MCF 10A (cell line): ENCODE data around the gene SMIM44. TPM values are rescaled to one million over a fixed set of nuclear protein-coding genes. Genes with fewer than 3 reads are reported as not detected.

Source experiments
- BruUV-seq: library from RNA; stranded (reverse); fragments of 400-500 nt; replicated peaks from 2 replicates; lab custom pipeline; 2021; lab: Mats Ljungman, UMichigan
- CTCF ChIA-PET: fragments of 300-600 bp; sonication (Branson Sonifier 250); formaldehyde crosslinking; extraction: SDS; loops from one replicate; lab custom pipeline; 2021; ENCODE audit warnings: antibody characterized with exemption, inconsistent platforms; lab: Yijun Ruan, JAX
- POLR2A ChIA-PET: fragments of 300-600, 350-650 bp; sonication (Branson Sonifier 250); formaldehyde crosslinking; extraction: SDS; loops from one replicate; lab custom pipeline; 2020; ENCODE audit warnings: antibody characterized with exemption, inconsistent platforms; lab: Yijun Ruan, JAX
- DNase-seq: peaks from one replicate; pipeline ENCODE4 v3.0.0-alpha.2; 2018; ENCODE audit not compliant: unreplicated experiment
- H3K27ac Mint-ChIP-seq: one replicate; pipeline ENCODE4 v1.8.0; 2022; ENCODE audit warnings: mild to moderate bottlenecking, low read depth, mixed read lengths; ENCODE audit not compliant: unreplicated experiment
- H3K27me3 Mint-ChIP-seq: one replicate; pipeline ENCODE4 v1.8.0; 2022; ENCODE audit warnings: mixed read lengths; ENCODE audit not compliant: insufficient read depth, unreplicated experiment
- H3K36me3 Mint-ChIP-seq: one replicate; pipeline ENCODE4 v1.8.0; 2022; ENCODE audit warnings: mild to moderate bottlenecking, moderate library complexity, mixed read lengths; ENCODE audit not compliant: insufficient read depth, unreplicated experiment
- H3K4me1 Mint-ChIP-seq: one replicate; pipeline ENCODE4 v1.8.0; 2022; ENCODE audit warnings: mixed read lengths; ENCODE audit not compliant: insufficient read depth, unreplicated experiment
- H3K4me3 Mint-ChIP-seq: one replicate; pipeline ENCODE4 v1.8.0; 2022; ENCODE audit warnings: mild to moderate bottlenecking, moderate library complexity, mixed read lengths; ENCODE audit not compliant: unreplicated experiment
- H3K9me3 Mint-ChIP-seq: one replicate; pipeline ENCODE4 v1.8.0; 2022; ENCODE audit warnings: mixed read lengths; ENCODE audit not compliant: unreplicated experiment
- intact Hi-C: fragments of 100-400 bp; cut with micrococcal nuclease; formaldehyde crosslinking; loops from 2 replicates; pipeline ENCODE4 v1.14.1; 2022
- total RNA-seq: library from RNA; stranded (reverse); gene quantifications from 2 replicates; pipeline ENCODE4 v1.2.3, GENCODE V29; 2022
- TF ChIP-seq, protein P1 (sequence below): fragments of 200-600 bp; IDR thresholded peaks from one replicate; pipeline ENCODE4 v1.8.0; 2022; ENCODE audit warnings: antibody characterized with exemption, mild to moderate bottlenecking; ENCODE audit not compliant: unreplicated experiment

SMIM44 gene
- total RNA-seq, 1 experiment from 2014 or later, result not detected

DNA sequence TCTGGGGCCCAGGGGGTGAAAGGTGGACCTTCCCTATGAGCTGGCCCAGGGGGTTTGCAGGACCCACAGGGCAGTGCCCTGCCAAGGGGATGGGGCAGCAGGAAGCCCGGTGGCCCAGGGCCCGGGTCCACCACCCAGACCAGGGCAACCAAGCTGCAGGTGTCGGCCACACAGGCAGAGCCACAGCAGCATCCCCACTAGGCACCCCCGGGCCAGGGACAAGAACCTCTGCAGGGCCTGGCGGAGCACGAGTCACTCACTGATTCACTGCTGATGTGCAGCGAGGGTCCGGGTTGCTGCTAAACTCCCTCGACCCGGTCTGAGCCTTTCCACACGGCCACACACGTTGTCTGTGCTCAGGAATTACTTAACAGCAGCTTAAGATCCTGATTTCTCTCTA, 31.7 kb upstream of the SMIM44 start:
- TF ChIP-seq, protein P1, sequence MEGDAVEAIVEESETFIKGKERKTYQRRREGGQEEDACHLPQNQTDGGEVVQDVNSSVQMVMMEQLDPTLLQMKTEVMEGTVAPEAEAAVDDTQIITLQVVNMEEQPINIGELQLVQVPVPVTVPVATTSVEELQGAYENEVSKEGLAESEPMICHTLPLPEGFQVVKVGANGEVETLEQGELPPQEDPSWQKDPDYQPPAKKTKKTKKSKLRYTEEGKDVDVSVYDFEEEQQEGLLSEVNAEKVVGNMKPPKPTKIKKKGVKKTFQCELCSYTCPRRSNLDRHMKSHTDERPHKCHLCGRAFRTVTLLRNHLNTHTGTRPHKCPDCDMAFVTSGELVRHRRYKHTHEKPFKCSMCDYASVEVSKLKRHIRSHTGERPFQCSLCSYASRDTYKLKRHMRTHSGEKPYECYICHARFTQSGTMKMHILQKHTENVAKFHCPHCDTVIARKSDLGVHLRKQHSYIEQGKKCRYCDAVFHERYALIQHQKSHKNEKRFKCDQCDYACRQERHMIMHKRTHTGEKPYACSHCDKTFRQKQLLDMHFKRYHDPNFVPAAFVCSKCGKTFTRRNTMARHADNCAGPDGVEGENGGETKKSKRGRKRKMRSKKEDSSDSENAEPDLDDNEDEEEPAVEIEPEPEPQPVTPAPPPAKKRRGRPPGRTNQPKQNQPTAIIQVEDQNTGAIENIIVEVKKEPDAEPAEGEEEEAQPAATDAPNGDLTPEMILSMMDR, result no peak
- intact Hi-C loops, result no loop called here
- DNase-seq, result no peak
- Mint-ChIP-seq H3K9me3 (no peaks in the 10 kb centered on the region), H3K27me3 (no peaks in the 10 kb centered on the region), H3K4me1 (peaks cover 3% of the 10 kb centered on the region), H3K27ac (no peak overlapping the region), H3K4me3 (no peak overlapping the region), H3K36me3 (peaks cover 8% of the 10 kb centered on the region)
- POLR2A ChIA-PET, result interaction anchor here (0.8 to 1.0 kb wide), 2 partner anchors 27 to 441 kb away, joined by 3 read pairs; no protein-coding TSS in a partner anchor
- CTCF ChIA-PET, result no interaction called here
- BruUV-seq, result no TSS peak

DNA sequence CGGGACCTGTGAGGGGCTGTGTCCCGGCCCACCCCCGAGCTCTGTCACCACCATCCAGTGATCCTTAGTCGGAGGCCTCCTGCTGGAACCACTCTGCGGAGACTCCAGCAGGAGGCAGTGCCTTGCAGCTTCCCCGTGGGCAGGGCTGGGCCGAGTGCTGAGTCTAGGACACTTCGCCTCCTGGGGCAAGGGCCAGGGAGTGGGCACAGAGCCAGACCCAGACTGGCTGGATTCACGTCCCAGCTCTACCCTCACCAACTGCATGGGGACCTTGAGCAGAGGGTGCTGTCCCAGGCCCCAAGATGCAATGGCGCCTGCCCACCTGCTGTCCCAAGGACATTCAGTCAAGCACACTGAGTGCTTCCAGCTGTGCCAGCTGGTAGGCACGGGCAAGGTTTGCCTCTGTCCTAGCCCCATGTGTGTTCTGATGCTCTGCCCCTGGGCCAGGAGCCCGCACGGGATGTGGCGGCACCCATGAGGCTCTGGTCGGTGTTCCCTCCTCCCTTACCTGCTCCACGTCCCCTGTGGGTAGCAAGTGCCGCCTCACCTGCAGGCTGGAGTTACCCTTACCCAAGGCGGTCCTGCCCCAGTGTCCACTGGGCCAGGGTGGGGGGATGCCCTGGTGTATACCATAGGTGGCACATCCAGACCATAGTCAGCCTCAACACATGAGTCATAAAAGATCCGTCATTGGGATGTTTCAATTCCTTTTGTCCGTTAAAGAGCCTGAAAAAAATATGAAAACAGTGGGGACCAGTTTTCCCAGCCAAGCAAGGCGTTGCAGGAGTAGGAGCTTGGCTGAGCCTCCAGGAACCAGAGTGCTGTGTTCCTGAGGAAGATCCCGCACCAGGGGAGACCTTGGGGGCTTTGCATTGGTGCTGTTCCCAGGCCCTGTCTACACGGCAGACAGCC, 30.2 kb upstream of the SMIM44 start:
- no peak overlapping the region for H3K27ac Mint-ChIP-seq
- BruUV-seq, result no TSS peak
- TF ChIP-seq, protein P1, result no peak
- intact Hi-C loops, result no loop called here
- ChIA-PET CTCF (interaction anchor here (0.6 kb wide), 2 partner anchors 242 to 1191 kb away, joined by 3 read pairs; no protein-coding TSS in a partner anchor), POLR2A (no interaction called here)
- peaks cover 8% of the 10 kb centered on the region for H3K36me3 Mint-ChIP-seq
- no peaks in the 10 kb centered on the region for H3K27me3 Mint-ChIP-seq
- no peaks in the 10 kb centered on the region for H3K9me3 Mint-ChIP-seq
- H3K4me1 Mint-ChIP-seq, result peaks cover 14% of the 10 kb centered on the region
- no peak for DNase-seq
- no peak overlapping the region for H3K4me3 Mint-ChIP-seq

DNA sequence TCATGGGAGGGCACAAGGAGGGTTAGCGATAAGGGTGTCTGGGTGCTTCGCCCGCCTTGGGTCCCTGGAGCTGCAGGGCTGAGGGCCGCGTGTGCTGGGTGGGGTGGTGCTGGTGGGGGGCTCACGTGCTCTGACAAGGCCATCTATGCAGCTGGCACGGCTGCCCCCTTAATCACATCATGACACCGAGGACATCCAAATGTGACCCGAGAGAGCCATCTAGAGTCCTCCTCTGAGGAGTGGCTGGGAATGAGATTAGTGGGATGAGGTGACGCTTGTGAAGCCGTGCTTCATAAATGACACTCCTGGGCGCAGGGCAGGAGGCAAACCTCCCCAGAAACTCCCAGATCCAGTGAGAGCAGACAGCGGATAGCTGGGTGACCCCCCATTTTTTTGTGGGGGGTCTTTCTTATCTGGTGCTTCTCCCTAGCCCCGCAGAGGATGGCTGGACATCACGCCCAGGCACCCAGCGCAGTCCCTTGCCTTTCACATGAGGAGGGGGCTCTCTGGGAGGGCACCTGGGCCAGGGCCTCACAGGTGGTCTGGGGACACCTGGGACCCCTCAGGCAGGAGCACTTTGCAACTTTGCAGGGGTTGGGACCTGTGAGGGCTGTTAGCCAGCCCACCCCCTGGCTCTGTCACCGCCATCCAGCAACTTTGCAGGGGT, 29.5 kb upstream of the SMIM44 start:
- no peak overlapping the region for H3K27ac Mint-ChIP-seq
- TF ChIP-seq, protein P1, result no peak
- ChIA-PET POLR2A (no interaction called here), CTCF (interaction anchor here (0.6 kb wide), 1 partner anchor 1191 kb away, joined by 3 read pairs; no protein-coding TSS in a partner anchor)
- H3K9me3 Mint-ChIP-seq, result no peaks in the 10 kb centered on the region
- no peaks in the 10 kb centered on the region for H3K27me3 Mint-ChIP-seq
- H3K4me3 Mint-ChIP-seq, result no peak overlapping the region
- intact Hi-C loops, result no loop called here
- DNase-seq, result no peak
- peaks cover 8% of the 10 kb centered on the region for H3K36me3 Mint-ChIP-seq
- BruUV-seq, result no TSS peak
- peaks cover 14% of the 10 kb centered on the region for H3K4me1 Mint-ChIP-seq
